ENCODE data around the gene MCOLN2. TPM values are rescaled to one million over a fixed set of nuclear protein-coding genes. Genes with fewer than 3 reads are reported as not detected.
"Not testable (repeated sequence)": the region's sequence is repeated elsewhere in the genome, so short reads cannot be mapped to it uniquely, and the experiment has no call there.

The MCOLN2 gene
- total RNA-seq (2014; rRNA removed; shearing (Covaris generic)), result not detected in 2 replicates

- DNase-seq (ENCODE audit: low spot score), result no peak
Observed at GRCh38 chr1:84996846-84997666, at the start of gene MCOLN2. Gene MCOLN2 (minus strand): TSS chr1:84997113. CDS start chr1:84996872, 241 bp downstream.

GRCh38 chr1:85042413-85042812, 45.5 kb upstream of the MCOLN2 start:
- no peak for DNase-seq (ENCODE audit: low spot score)

- DNase-seq (ENCODE audit: low spot score), result no peak
Observed at GRCh38 chr1:85041793-85042192, 44.9 kb upstream of the MCOLN2 start.

- DNase-seq (ENCODE audit: low spot score), result no peak
Observed at GRCh38 chr1:85033221-85033620, 36.3 kb upstream of the MCOLN2 start.

GRCh38 chr1:85030536-85030935, 33.6 kb upstream of the MCOLN2 start:
- DNase-seq (ENCODE audit: low spot score), result no peak

- no peak for DNase-seq (ENCODE audit: low spot score)
Observed at GRCh38 chr1:85028151-85028550, 31.2 kb upstream of the MCOLN2 start.

- DNase-seq (ENCODE audit: low spot score), result no peak
Observed at GRCh38 chr1:85027242-85027983, 30.5 kb upstream of the MCOLN2 start.

- DNase-seq (ENCODE audit: low spot score), result no peak
Observed at GRCh38 chr1:85025940-85026339, 29.0 kb upstream of the MCOLN2 start.

- no peak for DNase-seq (ENCODE audit: low spot score)
Observed at GRCh38 chr1:85024736-85025135, 27.8 kb upstream of the MCOLN2 start.

GRCh38 chr1:85022700-85023099, 25.8 kb upstream of the MCOLN2 start:
- no peak for DNase-seq (ENCODE audit: low spot score)

- DNase-seq (ENCODE audit: low spot score), result no peak
Observed at GRCh38 chr1:85019994-85020393, 23.1 kb upstream of the MCOLN2 start.

GRCh38 chr1:85015826-85016225, 18.9 kb upstream of the MCOLN2 start:
- DNase-seq (ENCODE audit: low spot score), result no peak

- DNase-seq (ENCODE audit: low spot score), result not testable (repeated sequence)
Observed at GRCh38 chr1:85005641-85006040, 8.7 kb upstream of the MCOLN2 start.

GRCh38 chr1:85001742-85002141, 4.8 kb upstream of the MCOLN2 start:
- DNase-seq (ENCODE audit: low spot score), result no peak

GRCh38 chr1:84998642-84999280, 1.8 kb upstream of the MCOLN2 start:
- DNase-seq (ENCODE audit: low spot score), result no peak

GRCh38 chr1:84997667-84998600, 1.0 kb upstream of the MCOLN2 start:
- no peak for DNase-seq (ENCODE audit: low spot score)

- DNase-seq (ENCODE audit: low spot score), result no peak
Observed at GRCh38 chr1:84995484-84996334, 1.2 kb downstream of the MCOLN2 start.

GRCh38 chr1:84991097-84991920, 5.6 kb downstream of the MCOLN2 start:
- DNase-seq (ENCODE audit: low spot score), result no peak

- DNase-seq (ENCODE audit: low spot score), result no peak
Observed at GRCh38 chr1:84988588-84988987, 8.3 kb downstream of the MCOLN2 start.

Measured in HT-29 (cell line).